Measurements from ENCODE around the gene ASPA. TPM values are rescaled to one million over a fixed set of nuclear protein-coding genes. Genes with fewer than 3 reads are reported as not detected.

Gene ASPA
- total and polyA plus RNA-seq, 2 donors (not counting 1 experiment from before 2014, with no cell fraction given) = 1.3 to 5.4 TPM

- no peak for DNase-seq (ENCODE audit: low read depth in 2 of 2)
- no peaks in the 10 kb centered on the region for H4K20me1 ChIP-seq (ENCODE audit: control insufficient read depth, extremely low read depth, insufficient read depth, low read length)
- H3K9ac ChIP-seq (ENCODE audit: insufficient read depth, low read length) = no peak overlapping the region
- H3K79me2 ChIP-seq (ENCODE audit: control insufficient read depth, insufficient read depth, low read length) = no peaks in the 10 kb centered on the region
- H2AFZ ChIP-seq (ENCODE audit: low read length) = no peak overlapping the region
- TF ChIP-seq CTCF (conservative IDR thresholded peaks at IDR 0.05 in 1 of 2, IDR thresholded peaks at IDR 0.05 in 1 of 2; ENCODE audit: low read depth in 1 of 2, low read length in 2 of 2) (no peak), EZH2 (IDR thresholded peaks at IDR 0.05; ENCODE audit: low read length, missing control alignments) (no peak)
- no peak overlapping the region for H3K4me3 ChIP-seq (replicated peaks in 1 of 4; ENCODE audit: control extremely low read depth in 1 of 4, insufficient read depth in 1 of 4, low read depth in 3 of 4, low read length in 4 of 4)
- H3K4me1 ChIP-seq (ENCODE audit: control insufficient read depth, extremely low read depth, insufficient read depth, low read length) = no peaks in the 10 kb centered on the region
- H3K4me2 ChIP-seq (ENCODE audit: extremely low read depth, insufficient read depth, low read length) = no peak overlapping the region
- H3K27ac ChIP-seq (ENCODE audit: insufficient read depth, low read length) = no peak overlapping the region
- H3K27me3 ChIP-seq (ENCODE audit: control insufficient read depth, insufficient read depth, low read length) = no peaks in the 10 kb centered on the region
- H3K9me3 ChIP-seq (ENCODE audit: control insufficient read depth, insufficient read depth, low read depth, low read length) = no peaks in the 10 kb centered on the region
- no peaks in the 10 kb centered on the region for H3K36me3 ChIP-seq (ENCODE audit: control insufficient read depth, insufficient read depth, low read length)
These were observed 55.7 kb downstream of the ASPA start for GRCh38 chr17:3531266-3532101.

GRCh38 chr17:3532106-3532858 is 56.5 kb downstream of the ASPA start:
- no peak for DNase-seq (ENCODE audit: low read depth in 2 of 2)
- TF ChIP-seq CTCF (conservative IDR thresholded peaks at IDR 0.05 in 1 of 2, IDR thresholded peaks at IDR 0.05 in 1 of 2; ENCODE audit: low read depth in 1 of 2, low read length in 2 of 2) = no peak
- no peak for TF ChIP-seq EZH2 (IDR thresholded peaks at IDR 0.05; ENCODE audit: low read length, missing control alignments)
- no peaks in the 10 kb centered on the region for H4K20me1 ChIP-seq (ENCODE audit: control insufficient read depth, extremely low read depth, insufficient read depth, low read length)
- no peak overlapping the region for H3K4me2 ChIP-seq (ENCODE audit: extremely low read depth, insufficient read depth, low read length)
- no peaks in the 10 kb centered on the region for H3K4me1 ChIP-seq (ENCODE audit: control insufficient read depth, extremely low read depth, insufficient read depth, low read length)
- H2AFZ ChIP-seq (ENCODE audit: low read length) = no peak overlapping the region
- H3K27me3 ChIP-seq (ENCODE audit: control insufficient read depth, insufficient read depth, low read length) = no peaks in the 10 kb centered on the region
- no peaks in the 10 kb centered on the region for H3K9me3 ChIP-seq (ENCODE audit: control insufficient read depth, insufficient read depth, low read depth, low read length)
- no peaks in the 10 kb centered on the region for H3K79me2 ChIP-seq (ENCODE audit: control insufficient read depth, insufficient read depth, low read length)
- H3K4me3 ChIP-seq (replicated peaks in 1 of 4; ENCODE audit: control extremely low read depth in 1 of 4, insufficient read depth in 1 of 4, low read depth in 3 of 4, low read length in 4 of 4) = no peak overlapping the region
- H3K36me3 ChIP-seq (ENCODE audit: control insufficient read depth, insufficient read depth, low read length) = no peaks in the 10 kb centered on the region
- no peak overlapping the region for H3K9ac ChIP-seq (ENCODE audit: insufficient read depth, low read length)
- H3K27ac ChIP-seq (ENCODE audit: insufficient read depth, low read length) = no peak overlapping the region

- Histone ChIP-seq H3K27me3 (ENCODE audit: control insufficient read depth, insufficient read depth, low read length) (no peaks in the 10 kb centered on the region), H4K20me1 (ENCODE audit: control insufficient read depth, extremely low read depth, insufficient read depth, low read length) (no peaks in the 10 kb centered on the region), H3K4me1 (ENCODE audit: control insufficient read depth, extremely low read depth, insufficient read depth, low read length) (no peaks in the 10 kb centered on the region), H3K4me2 (ENCODE audit: extremely low read depth, insufficient read depth, low read length) (no peak overlapping the region), H3K4me3 (replicated peaks in 1 of 4; ENCODE audit: control extremely low read depth in 1 of 4, insufficient read depth in 1 of 4, low read depth in 3 of 4, low read length in 4 of 4) (no peak overlapping the region), H3K79me2 (ENCODE audit: control insufficient read depth, insufficient read depth, low read length) (no peaks in the 10 kb centered on the region), H3K36me3 (ENCODE audit: control insufficient read depth, insufficient read depth, low read length) (no peaks in the 10 kb centered on the region), H3K9ac (ENCODE audit: insufficient read depth, low read length) (no peak overlapping the region), H2AFZ (ENCODE audit: low read length) (no peak overlapping the region), H3K9me3 (ENCODE audit: control insufficient read depth, insufficient read depth, low read depth, low read length) (no peaks in the 10 kb centered on the region), H3K27ac (ENCODE audit: insufficient read depth, low read length) (no peak overlapping the region)
- DNase-seq (ENCODE audit: low read depth in 2 of 2) = no peak
- TF ChIP-seq EZH2 (IDR thresholded peaks at IDR 0.05; ENCODE audit: low read length, missing control alignments) (no peak), CTCF (conservative IDR thresholded peaks at IDR 0.05 in 1 of 2, IDR thresholded peaks at IDR 0.05 in 1 of 2; ENCODE audit: low read depth in 1 of 2, low read length in 2 of 2) (no peak)
These were observed 57.0 kb downstream of the ASPA start for GRCh38 chr17:3532859-3533142.
